B cell (primary cell): ENCODE data around the gene PSMD2. TPM values are rescaled to one million over a fixed set of nuclear protein-coding genes. Genes with fewer than 3 reads are reported as not detected.

Experiments used
- ATAC-seq: fragments of 200-7000 bp; cut with Tn5 transposase; one replicate; pipeline ENCODE4 v1.10.0; 2021; ENCODE audit warnings: low read depth, mild to moderate bottlenecking, moderate number of reproducible peaks, moderate library complexity
- CTCF ChIA-PET: fragments of 350-600 bp; sonication (Branson Sonifier 250); formaldehyde crosslinking; loops from one replicate; lab custom pipeline; 2021; ENCODE audit warnings: antibody characterized with exemption, inconsistent platforms; lab: Charles Lee
- POLR2A ChIA-PET: fragments of 350-600 bp; sonication (Branson Sonifier 250); formaldehyde crosslinking; loops from one replicate; lab custom pipeline; 2021; ENCODE audit warnings: antibody characterized with exemption; lab: Charles Lee
- DNase-seq: peaks from one replicate; pipeline ENCODE4 v3.0.0; 2013
- H2AFZ ChIP-seq: 2 replicates; pipeline ENCODE4 v1.6.1; 2012; ENCODE audit warnings: mild to moderate bottlenecking, low read depth, low read length; ENCODE audit not compliant: insufficient read depth, poor library complexity, severe bottlenecking
- H3K27ac ChIP-seq, 2 donors: 1 replicate in 1 of 2; 2 replicates in 1 of 2; pipeline ENCODE4 v1.5.1; 2012 to 2013; ENCODE audit warnings: low read length in 2 of 2, mild to moderate bottlenecking in 2 of 2, moderate library complexity in 1 of 2
- H3K27me3 ChIP-seq, 4 experiments: fragments of 200-600 bp in 1 of 4; sonication (generic) in 1 of 4; replicated peaks in 1 of 4; 1 replicate in 2 of 4; 2 replicates in 2 of 4; pipeline versions ENCODE4 v1.6.1 to v1.7.0; 2013 to 2016; ENCODE audit warnings: low read length in 3 of 4, mild to moderate bottlenecking in 2 of 4, mixed read lengths in 1 of 4, moderate library complexity in 1 of 4; ENCODE audit not compliant: insufficient read depth in 4 of 4, control insufficient read depth in 3 of 4; ENCODE audit errors: control extremely low read depth in 1 of 4
- H3K36me3 ChIP-seq, 2 experiments: replicated peaks in 1 of 2; 1 replicate in 1 of 2; 2 replicates in 1 of 2; pipeline versions ENCODE4 v1.6.1 to v1.7.1; 2013; ENCODE audit warnings: low read length in 1 of 2; ENCODE audit not compliant: insufficient read depth in 2 of 2, control insufficient read depth in 1 of 2; ENCODE audit errors: control extremely low read depth in 1 of 2, extremely low read depth in 1 of 2
- H3K4me1 ChIP-seq, 2 donors: fragments of 200-600 bp in 1 of 2; sonication (generic) in 1 of 2; 1 replicate in 1 of 2; 2 replicates in 1 of 2; pipeline versions ENCODE4 v1.5.1 to v1.6.1; 2013 to 2017; ENCODE audit warnings: low read length in 2 of 2; ENCODE audit not compliant: control insufficient read depth in 2 of 2, insufficient read depth in 2 of 2
- H3K4me2 ChIP-seq: replicated peaks from 2 replicates; pipeline ENCODE3; 2012; ENCODE audit warnings: mild to moderate bottlenecking, low read depth, low read length; ENCODE audit not compliant: poor library complexity, severe bottlenecking
- H3K4me3 ChIP-seq, 5 experiments: fragments of 200-600 bp in 1 of 5; sonication (generic) in 1 of 5; 1 replicate in 3 of 5; 2 replicates in 2 of 5; pipeline versions ENCODE4 v1.5.1 to v1.7.0; 2011 to 2016; ENCODE audit warnings: low read length in 4 of 5, mild to moderate bottlenecking in 4 of 5, low read depth in 2 of 5, control low read depth in 1 of 5, moderate library complexity in 1 of 5; ENCODE audit not compliant: insufficient read depth in 1 of 5; ENCODE audit errors: control extremely low read depth in 1 of 5, extremely low read depth in 1 of 5
- H3K79me2 ChIP-seq: fragments of 200-600 bp; sonication (generic); one replicate; pipeline ENCODE4 v1.6.0; 2016; ENCODE audit warnings: low read length; ENCODE audit not compliant: control insufficient read depth, insufficient read depth
- H3K9ac ChIP-seq: fragments of 200-600 bp; sonication (generic); 2 replicates; pipeline ENCODE4 v1.6.1; 2017; ENCODE audit warnings: mild to moderate bottlenecking, low read length, moderate library complexity
- H3K9me3 ChIP-seq, 3 donors: one replicate each; pipeline versions ENCODE4 v1.6.1 to v1.7.1; 2013; ENCODE audit warnings: low read length in 2 of 3; ENCODE audit not compliant: control insufficient read depth in 2 of 3, insufficient read depth in 1 of 3; ENCODE audit errors: control extremely low read depth in 1 of 3
- H4K20me1 ChIP-seq: 2 replicates; pipeline ENCODE4 v1.6.0; 2012; ENCODE audit warnings: mild to moderate bottlenecking, low read length; ENCODE audit not compliant: insufficient read depth, control insufficient read depth, poor library complexity, severe bottlenecking
- H3K27ac Mint-ChIP-seq: one replicate; pipeline ENCODE4 v1.8.0; 2021; ENCODE audit warnings: mixed read lengths
- H3K27me3 Mint-ChIP-seq: one replicate; pipeline ENCODE4 v1.8.0; 2021; ENCODE audit warnings: mixed read lengths
- H3K4me1 Mint-ChIP-seq: one replicate; pipeline ENCODE4 v1.8.0; 2021; ENCODE audit warnings: mixed read lengths
- H3K4me3 Mint-ChIP-seq: one replicate; pipeline ENCODE4 v1.8.0; 2021; ENCODE audit warnings: mixed read lengths
- H3K9me3 Mint-ChIP-seq: one replicate; pipeline ENCODE4 v1.8.0; 2022; ENCODE audit warnings: mixed read lengths; ENCODE audit not compliant: insufficient read depth
- EZH2 ChIP-seq: IDR thresholded peaks from 2 replicates; pipeline ENCODE4 v1.6.1; 2012; ENCODE audit warnings: borderline replicate concordance, low read depth, mild to moderate bottlenecking, moderate library complexity, low read length; ENCODE audit not compliant: insufficient read depth, poor library complexity, severe bottlenecking
- WGBS: methylation state at CpG from one replicate; pipeline ENCODE4 v1.1.5; 2013; ENCODE audit warnings: missing lambda C conversion rate; ENCODE audit not compliant: insufficient coverage; 5-methylcytosine and 5-hydroxymethylcytosine counted together
- intact Hi-C: fragments of 100-400 bp; cut with micrococcal nuclease; formaldehyde crosslinking; loops from one replicate; pipeline ENCODE4 v1.10.0; 2022
- polyA plus RNA-seq: library from polyadenylated mRNA; depleted of rRNA; stranded (reverse); fragments of >200 nt; gene quantifications from 2 replicates; pipeline ENCODE4 v1.2.3, GENCODE V29; 2012
- total RNA-seq, 2 donors: library from RNA; stranded (reverse); fragments of 120-200 nt in 1 of 2; gene quantifications; 1 replicate in 1 of 2; 2 replicates in 1 of 2; pipeline versions ENCODE4 v1.2.3 to v1.2.4, GENCODE V29; 2013 to 2022
- TF ChIP-seq, protein P1 (sequence below): fragments of 200-600 bp; IDR thresholded peaks from one replicate; pipeline ENCODE4 v1.8.0; 2022; ENCODE audit warnings: antibody characterized with exemption, mild to moderate bottlenecking

The PSMD2 gene
- total and polyA plus RNA-seq, 2 donors (not counting 1 experiment from before 2014, with no cell fraction given): 79.4 to 140 TPM

GRCh38 chr3:184308744-184309143 lies 9.7 kb downstream of the PSMD2 start:
- POLR2A ChIA-PET: no interaction called here
- no peaks in the 10 kb centered on the region for H3K27me3 ChIP-seq
- no peak overlapping the region for H2AFZ ChIP-seq
- WGBS: 98% methylated on average over 4 of the region's 7 CpGs
- CTCF ChIA-PET: no interaction called here
- TF ChIP-seq, protein P1, sequence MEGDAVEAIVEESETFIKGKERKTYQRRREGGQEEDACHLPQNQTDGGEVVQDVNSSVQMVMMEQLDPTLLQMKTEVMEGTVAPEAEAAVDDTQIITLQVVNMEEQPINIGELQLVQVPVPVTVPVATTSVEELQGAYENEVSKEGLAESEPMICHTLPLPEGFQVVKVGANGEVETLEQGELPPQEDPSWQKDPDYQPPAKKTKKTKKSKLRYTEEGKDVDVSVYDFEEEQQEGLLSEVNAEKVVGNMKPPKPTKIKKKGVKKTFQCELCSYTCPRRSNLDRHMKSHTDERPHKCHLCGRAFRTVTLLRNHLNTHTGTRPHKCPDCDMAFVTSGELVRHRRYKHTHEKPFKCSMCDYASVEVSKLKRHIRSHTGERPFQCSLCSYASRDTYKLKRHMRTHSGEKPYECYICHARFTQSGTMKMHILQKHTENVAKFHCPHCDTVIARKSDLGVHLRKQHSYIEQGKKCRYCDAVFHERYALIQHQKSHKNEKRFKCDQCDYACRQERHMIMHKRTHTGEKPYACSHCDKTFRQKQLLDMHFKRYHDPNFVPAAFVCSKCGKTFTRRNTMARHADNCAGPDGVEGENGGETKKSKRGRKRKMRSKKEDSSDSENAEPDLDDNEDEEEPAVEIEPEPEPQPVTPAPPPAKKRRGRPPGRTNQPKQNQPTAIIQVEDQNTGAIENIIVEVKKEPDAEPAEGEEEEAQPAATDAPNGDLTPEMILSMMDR: no peak
- TF ChIP-seq EZH2: no peak
- H4K20me1 ChIP-seq: peaks cover 8% of the 10 kb centered on the region
- no peak overlapping the region for H3K27ac Mint-ChIP-seq
- H3K4me2 ChIP-seq: no peak overlapping the region
- no peak overlapping the region for H3K4me3 Mint-ChIP-seq
- ATAC-seq (no peak), DNase-seq (no peak)
- peaks cover 1 to 48% of the 10 kb centered on the region in 2 experiments for H3K36me3 ChIP-seq
- intact Hi-C loops: no loop called here
- H3K9me3 Mint-ChIP-seq: no peaks in the 10 kb centered on the region
- H3K79me2 ChIP-seq: no peaks in the 10 kb centered on the region
- no peaks in the 10 kb centered on the region for H3K4me1 Mint-ChIP-seq
- H3K4me1 ChIP-seq: peaks cover 0 to under 1% of the 10 kb centered on the region in 2 donors
- H3K9me3 ChIP-seq: no peaks in the 10 kb centered on the region
- H3K9ac ChIP-seq: no peak overlapping the region
- no peak overlapping the region for H3K4me3 ChIP-seq
- H3K27me3 Mint-ChIP-seq: no peaks in the 10 kb centered on the region
- H3K27ac ChIP-seq: no peak overlapping the region

DNA sequence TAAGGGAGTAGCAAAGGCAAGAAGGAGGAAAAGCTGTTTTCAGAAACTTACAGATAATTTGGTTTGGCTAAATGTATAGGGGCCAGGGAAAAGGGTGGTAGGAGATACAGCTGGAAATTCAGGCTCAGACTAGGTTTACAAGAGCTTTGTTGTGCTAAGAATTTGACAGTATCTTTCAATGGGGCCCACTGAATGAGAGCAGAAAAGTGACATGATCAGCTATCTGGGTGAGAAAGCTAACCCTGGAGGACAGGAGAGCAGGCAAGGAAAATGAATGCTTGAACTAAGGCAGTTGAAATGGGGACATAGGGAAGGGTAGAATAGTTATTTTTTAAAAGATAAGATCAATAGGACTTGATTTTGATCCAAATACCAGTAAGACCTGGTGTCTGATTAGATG lies 12.6 kb downstream of the PSMD2 start:
- Mint-ChIP-seq H3K9me3 (no peaks in the 10 kb centered on the region), H3K27me3 (no peaks in the 10 kb centered on the region), H3K4me3 (no peak overlapping the region), H3K27ac (no peak overlapping the region), H3K4me1 (peaks cover 13% of the 10 kb centered on the region)
- ChIA-PET CTCF (interaction anchor here (0.8 kb wide), 2 partner anchors 9 to 11 kb away, joined by 3 read pairs; no protein-coding TSS in a partner anchor), POLR2A (no interaction called here)
- no peak overlapping the region for H3K27ac ChIP-seq
- DNase-seq: no peak
- H3K79me2 ChIP-seq: peaks cover 14% of the 10 kb centered on the region
- H4K20me1 ChIP-seq: peaks cover 15% of the 10 kb centered on the region
- no peak for ATAC-seq
- peaks cover 0 to 27% of the 10 kb centered on the region in 2 experiments for H3K36me3 ChIP-seq
- H3K27me3 ChIP-seq: no peaks in the 10 kb centered on the region
- TF ChIP-seq EZH2: no peak
- TF ChIP-seq, protein P1: no peak
- no peak overlapping the region for H3K9ac ChIP-seq
- H3K4me3 ChIP-seq: no peak overlapping the region
- no peak overlapping the region for H3K4me2 ChIP-seq
- peaks cover 13 to 21% of the 10 kb centered on the region in 2 donors for H3K4me1 ChIP-seq
- H2AFZ ChIP-seq: no peak overlapping the region
- intact Hi-C loops: no loop called here
- H3K9me3 ChIP-seq: no peaks in the 10 kb centered on the region
